ENCODE results near the gene CFAP61.

GRCh38 chr20:20261159-20261558, 208.8 kb downstream of the CFAP61 start:
- TF ChIP-seq CBX8 (IDR thresholded peaks at IDR 0.05; ENCODE audit: borderline replicate concordance, extremely low read depth, low read depth, low read length, poor library complexity, severe bottlenecking) (no peak), MYC (IDR thresholded peaks at IDR 0.05; ENCODE audit: low read depth, low read length) (no peak), MYC (CRISPR knock-in tag; IDR thresholded peaks at IDR 0.05; ENCODE audit: borderline replicate concordance, low read depth) (no peak), CTCF (IDR thresholded peaks at IDR 0.05 in 2 of 3, conservative IDR thresholded peaks at IDR 0.05 in 1 of 3; ENCODE audit: insufficient read depth in 2 of 3, low read depth in 1 of 3, low read length in 3 of 3) (no peak), ZNF217 (CRISPR knock-in tag; IDR thresholded peaks at IDR 0.05) (no peak)
